Calu3 (cell line): ENCODE results near the gene COX6B2. TPM values are rescaled to one million over a fixed set of nuclear protein-coding genes. Genes with fewer than 3 reads are reported as not detected.

Experiments used
- BruUV-seq: library from RNA; stranded (reverse); fragments of 400-500 nt; replicated peaks from 2 replicates; lab custom pipeline; 2021; lab: Mats Ljungman, UMichigan
- CTCF ChIA-PET: fragments of 300-600 bp; sonication (Branson Sonifier 250); formaldehyde crosslinking; loops from one replicate; lab custom pipeline; 2022; ENCODE audit warnings: antibody characterized with exemption; lab: Charles Lee
- DNase-seq: peaks from one replicate; pipeline ENCODE4 v3.0.0; 2022
- H3K27ac Mint-ChIP-seq: one replicate; pipeline ENCODE4 v1.8.0; 2022; ENCODE audit warnings: mixed read lengths; ENCODE audit not compliant: unreplicated experiment
- H3K27me3 Mint-ChIP-seq: one replicate; pipeline ENCODE4 v1.8.0; 2022; ENCODE audit warnings: mixed read lengths; ENCODE audit not compliant: unreplicated experiment
- H3K36me3 Mint-ChIP-seq: one replicate; pipeline ENCODE4 v1.8.0; 2022; ENCODE audit warnings: mild to moderate bottlenecking, moderate library complexity, mixed read lengths; ENCODE audit not compliant: insufficient read depth, unreplicated experiment
- H3K4me1 Mint-ChIP-seq: one replicate; pipeline ENCODE4 v1.8.0; 2022; ENCODE audit warnings: mild to moderate bottlenecking, low read depth, mixed read lengths; ENCODE audit not compliant: unreplicated experiment
- H3K4me3 Mint-ChIP-seq: one replicate; pipeline ENCODE4 v1.8.0; 2022; ENCODE audit warnings: mild to moderate bottlenecking, low read depth, moderate library complexity, mixed read lengths; ENCODE audit not compliant: unreplicated experiment
- H3K9me3 Mint-ChIP-seq: one replicate; pipeline ENCODE4 v1.8.0; 2022; ENCODE audit warnings: low read depth, mixed read lengths; ENCODE audit not compliant: unreplicated experiment
- CTCF ChIP-seq: fragments of 200-600 bp; IDR thresholded peaks from one replicate; pipeline ENCODE4 v1.8.0; 2022; ENCODE audit warnings: antibody characterized with exemption; ENCODE audit not compliant: unreplicated experiment
- intact Hi-C: fragments of 100-400 bp; cut with micrococcal nuclease; formaldehyde crosslinking; loops from one replicate; pipeline ENCODE4 v1.10.0; 2022; ENCODE audit not compliant: unreplicated experiment
- total RNA-seq: library from RNA; stranded (reverse); gene quantifications from 2 replicates; pipeline ENCODE4 v1.2.3, GENCODE V29; 2022

Gene COX6B2
- total RNA-seq, 1 experiment from 2014 or later = 3.4 TPM

- intact Hi-C loops = no loop called here
- Mint-ChIP-seq H3K9me3 (no peaks in the 10 kb centered on the region), H3K36me3 (no peaks in the 10 kb centered on the region), H3K27ac (no peak overlapping the region), H3K4me3 (no peak overlapping the region), H3K27me3 (no peaks in the 10 kb centered on the region), H3K4me1 (no peaks in the 10 kb centered on the region)
- BruUV-seq = no TSS peak
- TF ChIP-seq CTCF = no peak
- DNase-seq = no peak
- CTCF ChIA-PET = interaction anchor here (0.6 kb wide), 1 partner anchor 97 kb away, joined by 3 read pairs; no protein-coding TSS in a partner anchor
These were observed 46.2 kb downstream of the COX6B2 start for GRCh38 chr19:55308281-55308680.

GRCh38 chr19:55306712-55307111 is 47.8 kb downstream of the COX6B2 start:
- intact Hi-C loops = no loop called here
- CTCF ChIA-PET = no interaction called here
- peaks cover 4% of the 10 kb centered on the region for H3K36me3 Mint-ChIP-seq
- no peak overlapping the region for H3K4me3 Mint-ChIP-seq
- no peak overlapping the region for H3K27ac Mint-ChIP-seq
- no peaks in the 10 kb centered on the region for H3K9me3 Mint-ChIP-seq
- TF ChIP-seq CTCF = no peak
- H3K4me1 Mint-ChIP-seq = peaks cover 4% of the 10 kb centered on the region
- no TSS peak for BruUV-seq
- no peak for DNase-seq
- H3K27me3 Mint-ChIP-seq = no peaks in the 10 kb centered on the region

- no TSS peak for BruUV-seq
- peaks cover 11% of the 10 kb centered on the region for H3K36me3 Mint-ChIP-seq
- intact Hi-C loops = no loop called here
- H3K4me3 Mint-ChIP-seq = no peak overlapping the region
- H3K9me3 Mint-ChIP-seq = no peaks in the 10 kb centered on the region
- peaks cover 10% of the 10 kb centered on the region for H3K4me1 Mint-ChIP-seq
- peaks cover 6% of the 10 kb centered on the region for H3K27me3 Mint-ChIP-seq
- DNase-seq = no peak
- no peak for TF ChIP-seq CTCF
- no peak overlapping the region for H3K27ac Mint-ChIP-seq
- CTCF ChIA-PET = no interaction called here
These were observed 48.4 kb downstream of the COX6B2 start for GRCh38 chr19:55305983-55306562.

- DNase-seq = peak; percentile 56
- peaks cover 10% of the 10 kb centered on the region for H3K4me1 Mint-ChIP-seq
- H3K9me3 Mint-ChIP-seq = no peaks in the 10 kb centered on the region
- CTCF ChIA-PET = no interaction called here
- no peak overlapping the region for H3K27ac Mint-ChIP-seq
- TF ChIP-seq CTCF = no peak
- H3K4me3 Mint-ChIP-seq = no peak overlapping the region
- H3K36me3 Mint-ChIP-seq = peaks cover 11% of the 10 kb centered on the region
- intact Hi-C loops = no loop called here
- H3K27me3 Mint-ChIP-seq = peaks cover 11% of the 10 kb centered on the region
- no TSS peak for BruUV-seq
These were observed 49.0 kb downstream of the COX6B2 start for GRCh38 chr19:55305491-55305890.
